LNCAP (cell line): Measurements from ENCODE around the gene SLCO4A1.

ENCODE experiments used
- CTCF ChIP-seq: fragments of 450-650 bp; IDR thresholded peaks from 2 replicates; pipeline ENCODE4 v1.5.1; 2017; ENCODE audit warnings: mild to moderate bottlenecking

The SLCO4A1 gene

GRCh38 chr20:62656919-62657588, 14.8 kb downstream of the SLCO4A1 start:
- TF ChIP-seq CTCF, result no peak

- TF ChIP-seq CTCF, result no peak
These were observed 15.3 kb downstream of the SLCO4A1 start for GRCh38 chr20:62657589-62657942.

GRCh38 chr20:62657956-62658355, 15.7 kb downstream of the SLCO4A1 start:
- no peak for TF ChIP-seq CTCF

- no peak for TF ChIP-seq CTCF
These were observed 16.4 kb downstream of the SLCO4A1 start for GRCh38 chr20:62658593-62659178.

- TF ChIP-seq CTCF, result no peak
These were observed 17.4 kb downstream of the SLCO4A1 start for GRCh38 chr20:62659488-62660239.

- no peak for TF ChIP-seq CTCF
These were observed 17.9 kb downstream of the SLCO4A1 start for GRCh38 chr20:62660240-62660615.

- TF ChIP-seq CTCF, result no peak
These were observed 18.5 kb downstream of the SLCO4A1 start for GRCh38 chr20:62660768-62661167.
